HepG2 (cell line): ENCODE measurements around the gene ANKRD12. TPM values are rescaled to one million over a fixed set of nuclear protein-coding genes. Genes with fewer than 3 reads are reported as not detected.

Experiments used
- ATRX ChIP-seq: sonication (generic); formaldehyde crosslinking; IDR thresholded peaks from 2 replicates; pipeline ENCODE4 v1.4.0; 2020; ENCODE audit warnings: missing genetic modification reagents, borderline replicate concordance
- CAMTA2 ChIP-seq: sonication (generic); formaldehyde crosslinking; IDR thresholded peaks from 2 replicates; pipeline ENCODE4 v1.4.0; 2020; ENCODE audit warnings: mild to moderate bottlenecking, missing genetic modification reagents, borderline replicate concordance
- CENPX ChIP-seq: sonication (generic); formaldehyde crosslinking; IDR thresholded peaks from 2 replicates; pipeline ENCODE4 v1.9.0; 2021; ENCODE audit warnings: mild to moderate bottlenecking, missing genetic modification reagents, moderate library complexity
- FOXM1 ChIP-seq: sonication (generic); formaldehyde crosslinking; IDR thresholded peaks from 2 replicates; pipeline ENCODE4 v1.5.0; 2020; ENCODE audit warnings: missing genetic modification reagents
- GMEB1 ChIP-seq: sonication (generic); formaldehyde crosslinking; IDR thresholded peaks from 2 replicates; pipeline ENCODE4 v1.5.1; 2020; ENCODE audit warnings: missing genetic modification reagents, mild to moderate bottlenecking, borderline replicate concordance
- GZF1 ChIP-seq: sonication (generic); formaldehyde crosslinking; IDR thresholded peaks from 2 replicates; pipeline ENCODE4 v1.5.1; 2020; ENCODE audit warnings: mild to moderate bottlenecking, missing genetic modification reagents
- HIVEP1 ChIP-seq: sonication (generic); formaldehyde crosslinking; IDR thresholded peaks from 2 replicates; pipeline ENCODE4 v1.4.0; 2020; ENCODE audit warnings: mild to moderate bottlenecking, missing genetic modification reagents
- HNF4G ChIP-seq, 2 experiments: sonication (generic) in 1 of 2; formaldehyde crosslinking in 1 of 2; IDR thresholded peaks; 2 replicates each; pipeline versions ENCODE4 v1.4.0 to v1.6.1; 2011 to 2020; ENCODE audit warnings: borderline replicate concordance in 2 of 2, low read depth in 2 of 2, mild to moderate bottlenecking in 2 of 2, low read length in 1 of 2, missing genetic modification reagents in 1 of 2, moderate library complexity in 1 of 2
- MED13 ChIP-seq: sonication (generic); formaldehyde crosslinking; IDR thresholded peaks from 2 replicates; pipeline ENCODE4 v1.5.0; 2020; ENCODE audit warnings: missing genetic modification reagents
- PCBP1 ChIP-seq: fragments of 200-400 bp; formaldehyde crosslinking; IDR thresholded peaks from 2 replicates; pipeline ENCODE4 v1.6.1; 2017; ENCODE audit warnings: mild to moderate bottlenecking, low read depth, low read length, borderline replicate concordance
- PHF8 ChIP-seq: sonication (generic); formaldehyde crosslinking; IDR thresholded peaks from 2 replicates; pipeline ENCODE4 v1.5.0; 2020; ENCODE audit warnings: missing genetic modification reagents
- RBM22 ChIP-seq: fragments of 200-400 bp; formaldehyde crosslinking; optimal IDR thresholded peaks from 2 replicates; pipeline ENCODE3; 2017; ENCODE audit warnings: mild to moderate bottlenecking, low read length, moderate library complexity
- SETDB1 ChIP-seq: sonication (generic); formaldehyde crosslinking; IDR thresholded peaks from 2 replicates; pipeline ENCODE4 v1.5.1; 2020; ENCODE audit warnings: missing genetic modification reagents, mild to moderate bottlenecking, borderline replicate concordance
- SOX5 ChIP-seq: IDR thresholded peaks from 2 replicates; pipeline ENCODE4 v1.6.1; 2016; ENCODE audit warnings: borderline replicate concordance
- ZKSCAN8 ChIP-seq: IDR thresholded peaks from 2 replicates; pipeline ENCODE4 v1.6.1; 2016; ENCODE audit warnings: borderline replicate concordance, missing genetic modification reagents, missing compliant biosample characterization
- ZMYM2 ChIP-seq: sonication (generic); formaldehyde crosslinking; IDR thresholded peaks from 2 replicates; pipeline ENCODE4 v1.8.0; 2022; ENCODE audit warnings: mild to moderate bottlenecking, missing genetic modification reagents
- ZNF136 ChIP-seq: sonication (generic); formaldehyde crosslinking; IDR thresholded peaks from 2 replicates; pipeline ENCODE4 v1.8.1; 2022; ENCODE audit warnings: low read depth, mild to moderate bottlenecking, moderate library complexity, missing genetic modification reagents
- ZNF230 ChIP-seq: sonication (generic); formaldehyde crosslinking; IDR thresholded peaks from 2 replicates; pipeline ENCODE4 v1.4.0; 2020; ENCODE audit warnings: mild to moderate bottlenecking, missing genetic modification reagents
- ZNF253 ChIP-seq: sonication (generic); formaldehyde crosslinking; IDR thresholded peaks from 2 replicates; pipeline ENCODE4 v1.8.0; 2022; ENCODE audit warnings: mild to moderate bottlenecking, missing genetic modification reagents, borderline replicate concordance
- ZNF468 ChIP-seq: sonication (generic); formaldehyde crosslinking; IDR thresholded peaks from 2 replicates; pipeline ENCODE4 v1.8.0; 2022; ENCODE audit warnings: mild to moderate bottlenecking, moderate library complexity, missing genetic modification reagents
- ZNF629 ChIP-seq: sonication (generic); formaldehyde crosslinking; conservative IDR thresholded peaks from 2 replicates; pipeline ENCODE4 v1.5.0; 2020; ENCODE audit warnings: missing genetic modification reagents
- ZNF713 ChIP-seq: sonication (generic); formaldehyde crosslinking; IDR thresholded peaks from 2 replicates; pipeline ENCODE4 v1.4.0; 2020; ENCODE audit warnings: mild to moderate bottlenecking, missing genetic modification reagents
- ZNF781 ChIP-seq: sonication (generic); formaldehyde crosslinking; IDR thresholded peaks from 2 replicates; pipeline ENCODE4 v1.5.1; 2020; ENCODE audit warnings: borderline replicate concordance, mild to moderate bottlenecking, missing genetic modification reagents; ENCODE audit errors: not compliant biosample characterization
- polyA plus RNA-seq, 8 experiments: library from polyadenylated mRNA; depleted of rRNA in 3 of 8; stranded (reverse) in 7 of 8; unstranded in 1 of 8; fragments of >200 nt; fragmentation: Illumina TruSeq in 4 of 8; extraction: Trizol in 4 of 8; gene quantifications; 2 replicates each; pipeline versions ENCODE4 v1.2.1 to v1.2.3, GENCODE V29; 2011 to 2016; ENCODE audit warnings: low read depth in 4 of 8, missing spikeins in 1 of 8, mixed read lengths in 1 of 8; ENCODE audit not compliant: insufficient read depth in 1 of 8
- total RNA-seq, 5 experiments: library from RNA; depleted of rRNA; stranded (reverse); fragments of >200 nt; fragmentation: Illumina TruSeq; extraction: Trizol; gene quantifications; 2 replicates each; pipeline ENCODE4 v1.2.3, GENCODE V29; 2016; ENCODE audit warnings: low read depth in 1 of 5
- TF ChIP-seq, protein P1 (sequence below): sonication (generic); formaldehyde crosslinking; IDR thresholded peaks from 2 replicates; pipeline ENCODE4 v1.4.0; 2020; ENCODE audit warnings: missing genetic modification reagents, borderline replicate concordance

The ANKRD12 gene
- total and polyA plus RNA-seq, 2 of the 13 experiments (the other 11 are each of a cell fraction or from before 2014, with no cell fraction given) = 6.0 to 23.2 TPM

- TF ChIP-seq FOXM1 (CRISPR knock-in tag) = no peak
- no peak for TF ChIP-seq SETDB1 (CRISPR knock-in tag)
- TF ChIP-seq PHF8 (CRISPR knock-in tag) = peak; percentile 97
- TF ChIP-seq ZNF468 (CRISPR knock-in tag) = no peak
- TF ChIP-seq ZNF230 (CRISPR knock-in tag) = peak; percentile 88; the same call in 1 of the 2 replicates
- TF ChIP-seq GZF1 = no peak
- TF ChIP-seq ZKSCAN8 (CRISPR knock-in tag) = 0 out of 2 replicates have a peak, but pooled peaks have one; percentile 18
- no peak; the same call in 1 of the 2 replicates for TF ChIP-seq CAMTA2 (CRISPR knock-in tag)
- TF ChIP-seq GMEB1 (CRISPR knock-in tag) = peak; percentile 98
- TF ChIP-seq ZNF253 = no peak
- TF ChIP-seq CENPX (CRISPR knock-in tag) = no peak
- TF ChIP-seq, protein P1, sequence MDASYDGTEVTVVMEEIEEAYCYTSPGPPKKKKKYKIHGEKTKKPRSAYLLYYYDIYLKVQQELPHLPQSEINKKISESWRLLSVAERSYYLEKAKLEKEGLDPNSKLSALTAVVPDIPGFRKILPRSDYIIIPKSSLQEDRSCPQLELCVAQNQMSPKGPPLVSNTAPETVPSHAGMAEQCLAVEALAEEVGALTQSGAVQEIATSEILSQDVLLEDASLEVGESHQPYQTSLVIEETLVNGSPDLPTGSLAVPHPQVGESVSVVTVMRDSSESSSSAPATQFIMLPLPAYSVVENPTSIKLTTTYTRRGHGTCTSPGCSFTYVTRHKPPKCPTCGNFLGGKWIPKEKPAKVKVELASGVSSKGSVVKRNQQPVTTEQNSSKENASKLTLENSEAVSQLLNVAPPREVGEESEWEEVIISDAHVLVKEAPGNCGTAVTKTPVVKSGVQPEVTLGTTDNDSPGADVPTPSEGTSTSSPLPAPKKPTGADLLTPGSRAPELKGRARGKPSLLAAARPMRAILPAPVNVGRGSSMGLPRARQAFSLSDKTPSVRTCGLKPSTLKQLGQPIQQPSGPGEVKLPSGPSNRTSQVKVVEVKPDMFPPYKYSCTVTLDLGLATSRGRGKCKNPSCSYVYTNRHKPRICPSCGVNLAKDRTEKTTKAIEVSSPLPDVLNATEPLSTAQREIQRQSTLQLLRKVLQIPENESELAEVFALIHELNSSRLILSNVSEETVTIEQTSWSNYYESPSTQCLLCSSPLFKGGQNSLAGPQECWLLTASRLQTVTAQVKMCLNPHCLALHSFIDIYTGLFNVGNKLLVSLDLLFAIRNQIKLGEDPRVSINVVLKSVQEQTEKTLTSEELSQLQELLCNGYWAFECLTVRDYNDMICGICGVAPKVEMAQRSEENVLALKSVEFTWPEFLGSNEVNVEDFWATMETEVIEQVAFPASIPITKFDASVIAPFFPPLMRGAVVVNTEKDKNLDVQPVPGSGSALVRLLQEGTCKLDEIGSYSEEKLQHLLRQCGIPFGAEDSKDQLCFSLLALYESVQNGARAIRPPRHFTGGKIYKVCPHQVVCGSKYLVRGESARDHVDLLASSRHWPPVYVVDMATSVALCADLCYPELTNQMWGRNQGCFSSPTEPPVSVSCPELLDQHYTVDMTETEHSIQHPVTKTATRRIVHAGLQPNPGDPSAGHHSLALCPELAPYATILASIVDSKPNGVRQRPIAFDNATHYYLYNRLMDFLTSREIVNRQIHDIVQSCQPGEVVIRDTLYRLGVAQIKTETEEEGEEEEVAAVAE (CRISPR knock-in tag) = no peak
- TF ChIP-seq MED13 (CRISPR knock-in tag) = no peak
- no peak for TF ChIP-seq RBM22
- TF ChIP-seq PCBP1 = 0 out of 2 replicates have a peak, but pooled peaks have one; percentile 54
- TF ChIP-seq ZNF136 = no peak
- no peak for TF ChIP-seq HNF4G (IDR thresholded peaks at IDR 0.05; ENCODE audit: borderline replicate concordance, low read depth, low read length)
- TF ChIP-seq HNF4G (CRISPR knock-in tag; IDR thresholded peaks at IDR 0.05; ENCODE audit: borderline replicate concordance, low read depth) = no peak
- peak; percentile 26; the same call in 1 of the 2 replicates for TF ChIP-seq SOX5 (CRISPR knock-in tag)
- TF ChIP-seq ZNF629 = no peak
- no peak for TF ChIP-seq ZNF781 (CRISPR knock-in tag)
- peak; percentile 45; the same call in 1 of the 2 replicates for TF ChIP-seq ZNF713
- no peak for TF ChIP-seq ATRX (CRISPR knock-in tag)
- no peak for TF ChIP-seq HIVEP1 (CRISPR knock-in tag)
- no peak for TF ChIP-seq ZMYM2 (CRISPR knock-in tag)
These were observed 33.8 kb upstream of the ANKRD12 start, which contains the start of gene NDUFV2 (continued) for GRCh38 chr18:9102508-9103375.
